ENCODE measurements around the gene OR1L1. TPM values are rescaled to one million over a fixed set of nuclear protein-coding genes. Genes with fewer than 3 reads are reported as not detected.

The OR1L1 gene
- total RNA-seq, result not detected in 3 replicates
- long read RNA-seq, result 0 reads

- Mint-ChIP-seq H3K4me3 (ENCODE audit: unreplicated experiment) (no peak within 1 kb of the TSS), H3K4me1 (ENCODE audit: low read depth) (no peaks in the 10 kb centered on the region), H3K9me3 (ENCODE audit: low read depth) (peaks cover under 1% of the 10 kb centered on the region), H3K27me3 (ENCODE audit: low read depth) (peaks cover 31% of the 10 kb centered on the region), H3K27ac (ENCODE audit: unreplicated experiment) (no peak within 1 kb of the TSS), H3K36me3 (ENCODE audit: low read depth) (no peaks in the 10 kb centered on the region)
- TF ChIP-seq CTCF (IDR thresholded peaks at IDR 0.05), result no peak
- no peak for DNase-seq (ENCODE audit: low spot score)
Measured at GRCh38 chr9:122661416-122661815, at the start of gene OR1L1. Gene OR1L1, plus strand, starts transcription at chr9:122661716. Its CDS starts 0 bp downstream, at chr9:122661716.

GRCh38 chr9:122614362-122614761 is 47.2 kb upstream of the OR1L1 start, which contains the start of gene OR1Q1:
Gene OR1Q1, plus strand, starts transcription at chr9:122614738. Its CDS starts 0 bp downstream, at chr9:122614738.
- H3K27ac Mint-ChIP-seq (ENCODE audit: unreplicated experiment), result no peak within 1 kb of the TSS
- H3K36me3 Mint-ChIP-seq (ENCODE audit: low read depth), result no peaks in the 10 kb centered on the region
- H3K4me1 Mint-ChIP-seq (ENCODE audit: low read depth), result no peaks in the 10 kb centered on the region
- H3K27me3 Mint-ChIP-seq (ENCODE audit: low read depth), result peaks cover 14% of the 10 kb centered on the region
- no peak for TF ChIP-seq CTCF (IDR thresholded peaks at IDR 0.05)
- no peak for DNase-seq (ENCODE audit: low spot score)
- no peak within 1 kb of the TSS for H3K4me3 Mint-ChIP-seq (ENCODE audit: unreplicated experiment)
- peaks cover 6% of the 10 kb centered on the region for H3K9me3 Mint-ChIP-seq (ENCODE audit: low read depth)

- H3K36me3 Mint-ChIP-seq (ENCODE audit: low read depth), result peaks cover 1% of the 10 kb centered on the region
- H3K4me1 Mint-ChIP-seq (ENCODE audit: low read depth), result no peaks in the 10 kb centered on the region
- peaks cover 6% of the 10 kb centered on the region for H3K9me3 Mint-ChIP-seq (ENCODE audit: low read depth)
- DNase-seq (ENCODE audit: low spot score), result no peak
- no peak overlapping the region for H3K27ac Mint-ChIP-seq (ENCODE audit: unreplicated experiment)
- peaks cover 22% of the 10 kb centered on the region for H3K27me3 Mint-ChIP-seq (ENCODE audit: low read depth)
- TF ChIP-seq CTCF (IDR thresholded peaks at IDR 0.05), result no peak
- H3K4me3 Mint-ChIP-seq (ENCODE audit: unreplicated experiment), result no peak overlapping the region
Measured at GRCh38 chr9:122619996-122620395, 41.5 kb upstream of the OR1L1 start.

GRCh38 chr9:122642226-122642625 is 19.3 kb upstream of the OR1L1 start:
- no peak for DNase-seq (ENCODE audit: low spot score)

GRCh38 chr9:122656378-122656777 is 5.1 kb upstream of the OR1L1 start:
- H3K4me1 Mint-ChIP-seq (ENCODE audit: low read depth), result no peaks in the 10 kb centered on the region
- no peak for DNase-seq (ENCODE audit: low spot score)
- H3K27me3 Mint-ChIP-seq (ENCODE audit: low read depth), result peaks cover 12% of the 10 kb centered on the region
- H3K9me3 Mint-ChIP-seq (ENCODE audit: low read depth), result no peaks in the 10 kb centered on the region
- H3K4me3 Mint-ChIP-seq (ENCODE audit: unreplicated experiment), result no peak overlapping the region
- H3K36me3 Mint-ChIP-seq (ENCODE audit: low read depth), result no peaks in the 10 kb centered on the region
- TF ChIP-seq CTCF (IDR thresholded peaks at IDR 0.05), result no peak
- no peak overlapping the region for H3K27ac Mint-ChIP-seq (ENCODE audit: unreplicated experiment)

More at GRCh38 chr9:122642226-122642625, 19.3 kb upstream of the OR1L1 start:
- H3K27ac Mint-ChIP-seq (ENCODE audit: unreplicated experiment), result no peak overlapping the region
- H3K4me3 Mint-ChIP-seq (ENCODE audit: unreplicated experiment), result no peak overlapping the region
- H3K9me3 Mint-ChIP-seq (ENCODE audit: low read depth), result peaks cover 11% of the 10 kb centered on the region
- TF ChIP-seq CTCF (IDR thresholded peaks at IDR 0.05), result no peak
- H3K36me3 Mint-ChIP-seq (ENCODE audit: low read depth), result no peaks in the 10 kb centered on the region
- H3K27me3 Mint-ChIP-seq (ENCODE audit: low read depth), result peaks cover 12% of the 10 kb centered on the region
- no peaks in the 10 kb centered on the region for H3K4me1 Mint-ChIP-seq (ENCODE audit: low read depth)

Data from chondrocyte (in vitro differentiated cells).